ENCODE data around the gene NYAP2. TPM values are rescaled to one million over a fixed set of nuclear protein-coding genes. Genes with fewer than 3 reads are reported as not detected.

The NYAP2 gene
- total RNA-seq, 4 donors from 2014 or later: 0.14 TPM; not detected in 3

GRCh38 chr2:225468131-225468530 lies 68.6 kb downstream of the NYAP2 start:
- TF ChIP-seq CTCF (IDR thresholded peaks at IDR 0.05) (no peak), POLR2A (IDR thresholded peaks at IDR 0.05) (no peak)
- intact Hi-C loops (cut with DNase I; ENCODE audit: low total_unique reads): no loop called here
- no peaks in the 10 kb centered on the region for H3K4me1 ChIP-seq

GRCh38 chr2:225471039-225471438 lies 71.5 kb downstream of the NYAP2 start:
- no peak for TF ChIP-seq POLR2A (IDR thresholded peaks at IDR 0.05)
- TF ChIP-seq CTCF (IDR thresholded peaks at IDR 0.05): no peak
- no peaks in the 10 kb centered on the region for H3K4me1 ChIP-seq
- H3K27me3 ChIP-seq: no peaks in the 10 kb centered on the region
- H3K27ac ChIP-seq: no peak overlapping the region
- no peak overlapping the region for H3K4me3 ChIP-seq
- DNase-seq: no peak
- intact Hi-C loops (cut with DNase I; ENCODE audit: low total_unique reads): no loop called here
- H3K9me3 ChIP-seq: no peaks in the 10 kb centered on the region
- no peaks in the 10 kb centered on the region for H3K36me3 ChIP-seq

More at GRCh38 chr2:225468131-225468530, 68.6 kb downstream of the NYAP2 start:
- Histone ChIP-seq H3K36me3 (no peaks in the 10 kb centered on the region), H3K27ac (no peak overlapping the region), H3K27me3 (no peaks in the 10 kb centered on the region), H3K9me3 (no peaks in the 10 kb centered on the region), H3K4me3 (no peak overlapping the region)
- no peak for DNase-seq

- no peak overlapping the region for H3K4me3 ChIP-seq
- intact Hi-C loops (cut with DNase I; ENCODE audit: low total_unique reads): no loop called here
- no peak overlapping the region for H3K27ac ChIP-seq
- no peaks in the 10 kb centered on the region for H3K27me3 ChIP-seq
- TF ChIP-seq CTCF (IDR thresholded peaks at IDR 0.05): no peak
- TF ChIP-seq POLR2A (IDR thresholded peaks at IDR 0.05): no peak
- no peaks in the 10 kb centered on the region for H3K4me1 ChIP-seq
- no peak for DNase-seq
- H3K9me3 ChIP-seq: no peaks in the 10 kb centered on the region
- no peaks in the 10 kb centered on the region for H3K36me3 ChIP-seq
Observed at GRCh38 chr2:225471482-225471881, 72.0 kb downstream of the NYAP2 start.

GRCh38 chr2:225472161-225472560 lies 72.7 kb downstream of the NYAP2 start:
- intact Hi-C loops (cut with DNase I; ENCODE audit: low total_unique reads): no loop called here
- TF ChIP-seq CTCF (IDR thresholded peaks at IDR 0.05) (no peak), POLR2A (IDR thresholded peaks at IDR 0.05) (no peak)
- Histone ChIP-seq H3K27me3 (no peaks in the 10 kb centered on the region), H3K27ac (no peak overlapping the region), H3K4me1 (no peaks in the 10 kb centered on the region), H3K9me3 (no peaks in the 10 kb centered on the region), H3K4me3 (no peak overlapping the region), H3K36me3 (no peaks in the 10 kb centered on the region)
- no peak for DNase-seq

- Histone ChIP-seq H3K27ac (no peak overlapping the region), H3K9me3 (no peaks in the 10 kb centered on the region), H3K27me3 (no peaks in the 10 kb centered on the region), H3K36me3 (no peaks in the 10 kb centered on the region), H3K4me3 (no peak overlapping the region), H3K4me1 (no peaks in the 10 kb centered on the region)
- DNase-seq: no peak
- intact Hi-C loops (cut with DNase I; ENCODE audit: low total_unique reads): no loop called here
- TF ChIP-seq CTCF (IDR thresholded peaks at IDR 0.05): no peak
- TF ChIP-seq POLR2A (IDR thresholded peaks at IDR 0.05): no peak
Observed at GRCh38 chr2:225479386-225479785, 79.9 kb downstream of the NYAP2 start.

Data from uterus (tissue), 4 donors.